ENCODE results near the gene TGOLN2. TPM values are rescaled to one million over a fixed set of nuclear protein-coding genes. Genes with fewer than 3 reads are reported as not detected.
"Not testable (repeated sequence)": the region's sequence is repeated elsewhere in the genome, so short reads cannot be mapped to it uniquely, and the experiment has no call there.

Gene TGOLN2
- total RNA-seq, 1 donor from 2014 or later: 34.5 TPM

- no peak for TF ChIP-seq CTCF (IDR thresholded peaks at IDR 0.05; ENCODE audit: insufficient read depth, low read length, severe bottlenecking)
- H3K27me3 ChIP-seq (ENCODE audit: control insufficient read depth, insufficient read depth, low read length): no peaks in the 10 kb centered on the region
- H3K4me3 ChIP-seq (ENCODE audit: low read depth, low read length): peak overlapping the region; percentile 85
- no peak for DNase-seq (ENCODE audit: low read depth)
- no peak for FAIRE-seq
- H3K36me3 ChIP-seq (ENCODE audit: control insufficient read depth, insufficient read depth, low read length): peaks cover 15% of the 10 kb centered on the region
Measured at GRCh38 chr2:85325466-85325811, 2.4 kb downstream of the TGOLN2 start.

- Histone ChIP-seq H3K36me3 (ENCODE audit: control insufficient read depth, insufficient read depth, low read length) (peaks cover 15% of the 10 kb centered on the region), H3K27me3 (ENCODE audit: control insufficient read depth, insufficient read depth, low read length) (no peaks in the 10 kb centered on the region), H3K4me3 (ENCODE audit: low read depth, low read length) (peak overlapping the region; percentile 85)
- FAIRE-seq: no peak
- peak; percentile 55 for DNase-seq (ENCODE audit: low read depth)
- TF ChIP-seq CTCF (IDR thresholded peaks at IDR 0.05; ENCODE audit: insufficient read depth, low read length, severe bottlenecking): no peak
Measured at GRCh38 chr2:85324639-85325465, 2.9 kb downstream of the TGOLN2 start.

- FAIRE-seq; H3K4me3 ChIP-seq (ENCODE audit: low read depth, low read length); DNase-seq (ENCODE audit: low read depth); H3K27me3 ChIP-seq (ENCODE audit: control insufficient read depth, insufficient read depth, low read length): not testable (repeated sequence)
- H3K36me3 ChIP-seq (ENCODE audit: control insufficient read depth, insufficient read depth, low read length): peaks cover 19% of the 10 kb centered on the region
Measured at GRCh38 chr2:85323988-85324367, 3.8 kb downstream of the TGOLN2 start.

GRCh38 chr2:85323351-85323987 lies 4.3 kb downstream of the TGOLN2 start:
- Histone ChIP-seq H3K27me3 (ENCODE audit: control insufficient read depth, insufficient read depth, low read length) (no peaks in the 10 kb centered on the region), H3K36me3 (ENCODE audit: control insufficient read depth, insufficient read depth, low read length) (peaks cover 19% of the 10 kb centered on the region)
- no peak for DNase-seq (ENCODE audit: low read depth)

GRCh38 chr2:85319796-85320195 lies 8.0 kb downstream of the TGOLN2 start:
- Histone ChIP-seq H3K27me3 (ENCODE audit: control insufficient read depth, insufficient read depth, low read length) (no peaks in the 10 kb centered on the region), H3K36me3 (ENCODE audit: control insufficient read depth, insufficient read depth, low read length) (peaks cover 22% of the 10 kb centered on the region), H3K4me3 (ENCODE audit: low read depth, low read length) (no peak overlapping the region)
- FAIRE-seq (no peak), DNase-seq (ENCODE audit: low read depth) (no peak)
- no peak for TF ChIP-seq CTCF (IDR thresholded peaks at IDR 0.05; ENCODE audit: insufficient read depth, low read length, severe bottlenecking)

More at GRCh38 chr2:85323351-85323987, 4.3 kb downstream of the TGOLN2 start:
- H3K4me3 ChIP-seq (ENCODE audit: low read depth, low read length): no peak overlapping the region
- no peak for FAIRE-seq
- TF ChIP-seq CTCF (IDR thresholded peaks at IDR 0.05; ENCODE audit: insufficient read depth, low read length, severe bottlenecking): no peak

- FAIRE-seq: no peak
- peaks cover 19% of the 10 kb centered on the region for H3K36me3 ChIP-seq (ENCODE audit: control insufficient read depth, insufficient read depth, low read length)
- no peak overlapping the region for H3K4me3 ChIP-seq (ENCODE audit: low read depth, low read length)
- no peak for TF ChIP-seq CTCF (IDR thresholded peaks at IDR 0.05; ENCODE audit: insufficient read depth, low read length, severe bottlenecking)
- no peaks in the 10 kb centered on the region for H3K27me3 ChIP-seq (ENCODE audit: control insufficient read depth, insufficient read depth, low read length)
- DNase-seq (ENCODE audit: low read depth): peak; percentile 84
Measured at GRCh38 chr2:85318222-85319074, 9.3 kb downstream of the TGOLN2 start.

- FAIRE-seq; DNase-seq (ENCODE audit: low read depth); H3K27me3 ChIP-seq (ENCODE audit: control insufficient read depth, insufficient read depth, low read length); H3K4me3 ChIP-seq (ENCODE audit: low read depth, low read length): not testable (repeated sequence)
- H3K36me3 ChIP-seq (ENCODE audit: control insufficient read depth, insufficient read depth, low read length): peaks cover 13% of the 10 kb centered on the region
Measured at GRCh38 chr2:85315921-85316320, 11.9 kb downstream of the TGOLN2 start.
